HEK293 (cell line): ENCODE measurements around the gene ADRA1B.

Experiments
- GLI2 ChIP-seq: fragments of 450-650 bp; formaldehyde crosslinking; IDR thresholded peaks from 2 replicates; pipeline ENCODE4; 2017; ENCODE audit warnings: missing biosample characterization, missing genetic modification characterization, low read depth, borderline replicate concordance
- SCRT1 ChIP-seq: fragments of 450-650 bp; formaldehyde crosslinking; IDR thresholded peaks from 2 replicates; pipeline ENCODE4 v1.5.1; 2016; ENCODE audit warnings: missing biosample characterization, missing genetic modification characterization, borderline replicate concordance
- ZBTB7A ChIP-seq: fragments of 450-650 bp; formaldehyde crosslinking; IDR thresholded peaks from 2 replicates; pipeline ENCODE4 v1.5.1; 2016; ENCODE audit warnings: low read depth, missing biosample characterization, missing genetic modification characterization
- ZFP3 ChIP-seq: fragments of 450-650 bp; formaldehyde crosslinking; IDR thresholded peaks from 2 replicates; pipeline ENCODE4 v1.5.1; 2016; ENCODE audit warnings: low read depth, missing biosample characterization, missing genetic modification characterization
- ZNF10 ChIP-seq: fragments of 450-650 bp; formaldehyde crosslinking; IDR thresholded peaks from 2 replicates; pipeline ENCODE4 v1.5.1; 2017; ENCODE audit warnings: missing biosample characterization, missing genetic modification characterization
- ZNF132 ChIP-seq: fragments of 450-650 bp; formaldehyde crosslinking; IDR thresholded peaks from 2 replicates; pipeline ENCODE4 v1.5.1; 2017; ENCODE audit warnings: missing biosample characterization, missing genetic modification characterization, borderline replicate concordance
- ZNF174 ChIP-seq: fragments of 450-650 bp; formaldehyde crosslinking; IDR thresholded peaks from 2 replicates; pipeline ENCODE4 v1.5.0; 2017; ENCODE audit warnings: missing biosample characterization, mild to moderate bottlenecking, missing genetic modification characterization
- ZNF175 ChIP-seq: fragments of 450-650 bp; formaldehyde crosslinking; IDR thresholded peaks from 2 replicates; pipeline ENCODE4 v1.5.1; 2016; ENCODE audit warnings: missing biosample characterization, missing genetic modification characterization
- ZNF350 ChIP-seq: fragments of 450-650 bp; formaldehyde crosslinking; IDR thresholded peaks from 2 replicates; pipeline ENCODE4 v1.5.0; 2017; ENCODE audit warnings: missing biosample characterization, mild to moderate bottlenecking, missing genetic modification characterization
- ZNF394 ChIP-seq: fragments of 450-650 bp; formaldehyde crosslinking; IDR thresholded peaks from 2 replicates; pipeline ENCODE4 v1.5.1; 2016; ENCODE audit warnings: missing biosample characterization, missing genetic modification characterization, mild to moderate bottlenecking, moderate library complexity, borderline replicate concordance
- ZNF423 ChIP-seq: fragments of 450-650 bp; formaldehyde crosslinking; IDR thresholded peaks from 2 replicates; pipeline ENCODE4 v1.5.1; 2016; ENCODE audit warnings: missing biosample characterization, missing genetic modification characterization
- ZNF501 ChIP-seq: fragments of 450-650 bp; formaldehyde crosslinking; IDR thresholded peaks from 2 replicates; pipeline ENCODE4 v1.5.1; 2016; ENCODE audit warnings: missing biosample characterization, missing genetic modification characterization
- ZNF658 ChIP-seq: fragments of 450-650 bp; formaldehyde crosslinking; IDR thresholded peaks from 2 replicates; pipeline ENCODE4; 2016; ENCODE audit warnings: missing biosample characterization, missing genetic modification characterization
- ZNF830 ChIP-seq: fragments of 450-650 bp; IDR thresholded peaks from 2 replicates; pipeline ENCODE4 v1.5.0; 2018; ENCODE audit warnings: missing biosample characterization, missing genetic modification characterization, low read depth, mild to moderate bottlenecking, moderate library complexity
- ZSCAN30 ChIP-seq: fragments of 450-650 bp; IDR thresholded peaks from 2 replicates; pipeline ENCODE4 v1.5.1; 2018; ENCODE audit warnings: missing biosample characterization, mild to moderate bottlenecking, missing genetic modification characterization, moderate library complexity
- TF ChIP-seq, protein P1 (sequence below): fragments of 450-650 bp; formaldehyde crosslinking; IDR thresholded peaks from 2 replicates; pipeline ENCODE4 v1.5.1; 2016; ENCODE audit warnings: missing biosample characterization, missing genetic modification characterization
- TF ChIP-seq, protein P2 (sequence below): fragments of 450-650 bp; formaldehyde crosslinking; IDR thresholded peaks from 2 replicates; pipeline ENCODE4 v1.5.1; 2016; ENCODE audit warnings: missing biosample characterization, missing genetic modification characterization
- TF ChIP-seq, protein P3 (sequence below): fragments of 450-650 bp; formaldehyde crosslinking; IDR thresholded peaks from 2 replicates; pipeline ENCODE4 v1.5.1; 2016; ENCODE audit warnings: missing biosample characterization, missing genetic modification characterization
- TF ChIP-seq, protein P4 (sequence below): fragments of 450-650 bp; formaldehyde crosslinking; conservative IDR thresholded peaks from 2 replicates; pipeline ENCODE4 v1.5.1; 2016; ENCODE audit warnings: low read depth, missing biosample characterization, missing genetic modification characterization
- TF ChIP-seq, protein P5 (sequence below): fragments of 450-650 bp; formaldehyde crosslinking; IDR thresholded peaks from 2 replicates; pipeline ENCODE4 v1.5.1; 2017; ENCODE audit warnings: missing biosample characterization, missing genetic modification characterization
- TF ChIP-seq, protein P6 (sequence below): fragments of 450-650 bp; IDR thresholded peaks from 2 replicates; pipeline ENCODE4 v1.5.1; 2018; ENCODE audit warnings: missing biosample characterization, missing genetic modification characterization
- TF ChIP-seq, protein P7 (sequence below): fragments of 450-650 bp; formaldehyde crosslinking; IDR thresholded peaks from 2 replicates; pipeline ENCODE4 v1.5.1; 2017; ENCODE audit warnings: missing biosample characterization, missing genetic modification characterization

Gene ADRA1B

DNA sequence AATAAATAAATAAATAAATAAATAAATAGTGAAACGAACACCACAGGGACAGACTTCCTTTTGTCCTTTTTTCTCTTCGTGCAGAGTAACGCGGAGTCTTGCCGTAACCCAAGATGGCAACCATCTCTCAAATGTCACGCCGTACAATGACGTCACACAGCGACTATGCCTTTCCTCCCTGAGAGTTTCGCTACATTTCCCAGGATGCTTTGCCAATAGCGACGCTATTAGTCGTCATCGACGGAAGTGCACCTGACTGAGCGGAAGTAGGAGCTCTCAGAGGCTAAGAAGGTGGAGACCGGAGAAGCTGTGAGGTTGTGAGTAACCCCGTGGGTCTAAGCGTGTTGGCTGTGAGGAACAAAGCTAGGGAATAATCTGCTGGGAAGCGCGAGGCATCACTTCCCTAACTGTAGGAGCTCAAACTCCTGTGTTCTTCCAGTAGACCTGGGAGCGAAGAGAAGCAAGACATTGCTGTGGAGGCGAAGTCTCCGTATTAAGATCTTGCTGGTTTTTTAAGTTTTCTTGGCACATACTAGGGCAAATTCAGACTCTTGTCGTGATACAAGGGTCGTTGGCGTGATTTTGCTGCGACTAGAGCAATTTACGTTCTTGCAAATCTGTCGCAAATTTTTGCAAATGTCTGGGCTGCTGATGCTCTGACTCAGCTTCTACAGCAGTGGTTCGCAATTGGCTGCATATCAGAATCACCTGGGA is 92.8 kb downstream of the ADRA1B start, which contains the start of gene TTC1 (continued):
- TF ChIP-seq, protein P1, sequence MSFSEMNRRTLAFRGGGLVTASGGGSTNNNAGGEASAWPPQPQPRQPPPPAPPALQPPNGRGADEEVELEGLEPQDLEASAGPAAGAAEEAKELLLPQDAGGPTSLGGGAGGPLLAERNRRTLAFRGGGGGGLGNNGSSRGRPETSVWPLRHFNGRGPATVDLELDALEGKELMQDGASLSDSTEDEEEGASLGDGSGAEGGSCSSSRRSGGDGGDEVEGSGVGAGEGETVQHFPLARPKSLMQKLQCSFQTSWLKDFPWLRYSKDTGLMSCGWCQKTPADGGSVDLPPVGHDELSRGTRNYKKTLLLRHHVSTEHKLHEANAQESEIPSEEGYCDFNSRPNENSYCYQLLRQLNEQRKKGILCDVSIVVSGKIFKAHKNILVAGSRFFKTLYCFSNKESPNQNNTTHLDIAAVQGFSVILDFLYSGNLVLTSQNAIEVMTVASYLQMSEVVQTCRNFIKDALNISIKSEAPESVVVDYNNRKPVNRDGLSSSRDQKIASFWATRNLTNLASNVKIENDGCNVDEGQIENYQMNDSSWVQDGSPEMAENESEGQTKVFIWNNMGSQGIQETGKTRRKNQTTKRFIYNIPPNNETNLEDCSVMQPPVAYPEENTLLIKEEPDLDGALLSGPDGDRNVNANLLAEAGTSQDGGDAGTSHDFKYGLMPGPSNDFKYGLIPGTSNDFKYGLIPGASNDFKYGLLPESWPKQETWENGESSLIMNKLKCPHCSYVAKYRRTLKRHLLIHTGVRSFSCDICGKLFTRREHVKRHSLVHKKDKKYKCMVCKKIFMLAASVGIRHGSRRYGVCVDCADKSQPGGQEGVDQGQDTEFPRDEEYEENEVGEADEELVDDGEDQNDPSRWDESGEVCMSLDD (tag by site-specific recombination): no peak
- TF ChIP-seq SCRT1 (tag by site-specific recombination): no peak
- TF ChIP-seq, protein P2, sequence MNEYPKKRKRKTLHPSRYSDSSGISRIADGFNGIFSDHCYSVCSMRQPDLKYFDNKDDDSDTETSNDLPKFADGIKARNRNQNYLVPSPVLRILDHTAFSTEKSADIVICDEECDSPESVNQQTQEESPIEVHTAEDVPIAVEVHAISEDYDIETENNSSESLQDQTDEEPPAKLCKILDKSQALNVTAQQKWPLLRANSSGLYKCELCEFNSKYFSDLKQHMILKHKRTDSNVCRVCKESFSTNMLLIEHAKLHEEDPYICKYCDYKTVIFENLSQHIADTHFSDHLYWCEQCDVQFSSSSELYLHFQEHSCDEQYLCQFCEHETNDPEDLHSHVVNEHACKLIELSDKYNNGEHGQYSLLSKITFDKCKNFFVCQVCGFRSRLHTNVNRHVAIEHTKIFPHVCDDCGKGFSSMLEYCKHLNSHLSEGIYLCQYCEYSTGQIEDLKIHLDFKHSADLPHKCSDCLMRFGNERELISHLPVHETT (tag by site-specific recombination): peak; percentile 96
- TF ChIP-seq, protein P3, sequence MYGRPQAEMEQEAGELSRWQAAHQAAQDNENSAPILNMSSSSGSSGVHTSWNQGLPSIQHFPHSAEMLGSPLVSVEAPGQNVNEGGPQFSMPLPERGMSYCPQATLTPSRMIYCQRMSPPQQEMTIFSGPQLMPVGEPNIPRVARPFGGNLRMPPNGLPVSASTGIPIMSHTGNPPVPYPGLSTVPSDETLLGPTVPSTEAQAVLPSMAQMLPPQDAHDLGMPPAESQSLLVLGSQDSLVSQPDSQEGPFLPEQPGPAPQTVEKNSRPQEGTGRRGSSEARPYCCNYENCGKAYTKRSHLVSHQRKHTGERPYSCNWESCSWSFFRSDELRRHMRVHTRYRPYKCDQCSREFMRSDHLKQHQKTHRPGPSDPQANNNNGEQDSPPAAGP: peak; percentile 74; the same call in 1 of the 2 replicates
- peak; percentile 100 for TF ChIP-seq ZNF394 (tag by site-specific recombination)
- TF ChIP-seq ZNF350: no peak
- TF ChIP-seq, protein P4, sequence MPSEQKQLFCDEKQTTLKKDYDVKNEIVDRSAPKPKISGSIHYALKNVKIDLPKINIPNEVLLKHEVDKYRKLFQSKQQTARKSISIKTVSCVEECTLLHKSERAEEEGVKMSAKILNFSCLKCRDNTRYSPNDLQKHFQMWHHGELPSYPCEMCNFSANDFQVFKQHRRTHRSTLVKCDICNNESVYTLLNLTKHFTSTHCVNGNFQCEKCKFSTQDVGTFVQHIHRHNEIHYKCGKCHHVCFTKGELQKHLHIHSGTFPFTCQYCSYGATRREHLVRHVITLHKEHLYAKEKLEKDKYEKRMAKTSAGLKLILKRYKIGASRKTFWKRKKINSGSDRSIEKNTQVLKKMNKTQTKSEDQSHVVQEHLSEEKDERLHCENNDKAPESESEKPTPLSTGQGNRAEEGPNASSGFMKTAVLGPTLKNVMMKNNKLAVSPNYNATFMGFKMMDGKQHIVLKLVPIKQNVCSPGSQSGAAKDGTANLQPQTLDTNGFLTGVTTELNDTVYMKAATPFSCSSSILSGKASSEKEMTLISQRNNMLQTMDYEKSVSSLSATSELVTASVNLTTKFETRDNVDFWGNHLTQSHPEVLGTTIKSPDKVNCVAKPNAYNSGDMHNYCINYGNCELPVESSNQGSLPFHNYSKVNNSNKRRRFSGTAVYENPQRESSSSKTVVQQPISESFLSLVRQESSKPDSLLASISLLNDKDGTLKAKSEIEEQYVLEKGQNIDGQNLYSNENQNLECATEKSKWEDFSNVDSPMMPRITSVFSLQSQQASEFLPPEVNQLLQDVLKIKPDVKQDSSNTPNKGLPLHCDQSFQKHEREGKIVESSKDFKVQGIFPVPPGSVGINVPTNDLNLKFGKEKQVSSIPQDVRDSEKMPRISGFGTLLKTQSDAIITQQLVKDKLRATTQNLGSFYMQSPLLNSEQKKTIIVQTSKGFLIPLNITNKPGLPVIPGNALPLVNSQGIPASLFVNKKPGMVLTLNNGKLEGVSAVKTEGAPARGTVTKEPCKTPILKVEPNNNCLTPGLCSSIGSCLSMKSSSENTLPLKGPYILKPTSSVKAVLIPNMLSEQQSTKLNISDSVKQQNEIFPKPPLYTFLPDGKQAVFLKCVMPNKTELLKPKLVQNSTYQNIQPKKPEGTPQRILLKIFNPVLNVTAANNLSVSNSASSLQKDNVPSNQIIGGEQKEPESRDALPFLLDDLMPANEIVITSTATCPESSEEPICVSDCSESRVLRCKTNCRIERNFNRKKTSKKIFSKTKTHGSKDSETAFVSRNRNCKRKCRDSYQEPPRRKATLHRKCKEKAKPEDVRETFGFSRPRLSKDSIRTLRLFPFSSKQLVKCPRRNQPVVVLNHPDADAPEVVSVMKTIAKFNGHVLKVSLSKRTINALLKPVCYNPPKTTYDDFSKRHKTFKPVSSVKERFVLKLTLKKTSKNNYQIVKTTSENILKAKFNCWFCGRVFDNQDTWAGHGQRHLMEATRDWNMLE (tag by site-specific recombination): peak; percentile 100
- peak; percentile 98; the same call in 1 of the 2 replicates for TF ChIP-seq ZNF175
- peak; percentile 100 for TF ChIP-seq ZNF501 (tag by site-specific recombination)
- no peak for TF ChIP-seq ZSCAN30 (tag by site-specific recombination)
- TF ChIP-seq ZNF174: no peak
- TF ChIP-seq, protein P5, sequence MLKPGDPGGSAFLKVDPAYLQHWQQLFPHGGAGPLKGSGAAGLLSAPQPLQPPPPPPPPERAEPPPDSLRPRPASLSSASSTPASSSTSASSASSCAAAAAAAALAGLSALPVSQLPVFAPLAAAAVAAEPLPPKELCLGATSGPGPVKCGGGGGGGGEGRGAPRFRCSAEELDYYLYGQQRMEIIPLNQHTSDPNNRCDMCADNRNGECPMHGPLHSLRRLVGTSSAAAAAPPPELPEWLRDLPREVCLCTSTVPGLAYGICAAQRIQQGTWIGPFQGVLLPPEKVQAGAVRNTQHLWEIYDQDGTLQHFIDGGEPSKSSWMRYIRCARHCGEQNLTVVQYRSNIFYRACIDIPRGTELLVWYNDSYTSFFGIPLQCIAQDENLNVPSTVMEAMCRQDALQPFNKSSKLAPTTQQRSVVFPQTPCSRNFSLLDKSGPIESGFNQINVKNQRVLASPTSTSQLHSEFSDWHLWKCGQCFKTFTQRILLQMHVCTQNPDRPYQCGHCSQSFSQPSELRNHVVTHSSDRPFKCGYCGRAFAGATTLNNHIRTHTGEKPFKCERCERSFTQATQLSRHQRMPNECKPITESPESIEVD (tag by site-specific recombination): no peak
- TF ChIP-seq GLI2: peak; percentile 98; the same call in 1 of the 2 replicates
- peak; percentile 78 for TF ChIP-seq ZFP3 (tag by site-specific recombination)
- no peak for TF ChIP-seq ZNF423 (tag by site-specific recombination)
- TF ChIP-seq ZNF10 (tag by site-specific recombination): peak; percentile 79; the same call in 1 of the 2 replicates
- TF ChIP-seq, protein P6, sequence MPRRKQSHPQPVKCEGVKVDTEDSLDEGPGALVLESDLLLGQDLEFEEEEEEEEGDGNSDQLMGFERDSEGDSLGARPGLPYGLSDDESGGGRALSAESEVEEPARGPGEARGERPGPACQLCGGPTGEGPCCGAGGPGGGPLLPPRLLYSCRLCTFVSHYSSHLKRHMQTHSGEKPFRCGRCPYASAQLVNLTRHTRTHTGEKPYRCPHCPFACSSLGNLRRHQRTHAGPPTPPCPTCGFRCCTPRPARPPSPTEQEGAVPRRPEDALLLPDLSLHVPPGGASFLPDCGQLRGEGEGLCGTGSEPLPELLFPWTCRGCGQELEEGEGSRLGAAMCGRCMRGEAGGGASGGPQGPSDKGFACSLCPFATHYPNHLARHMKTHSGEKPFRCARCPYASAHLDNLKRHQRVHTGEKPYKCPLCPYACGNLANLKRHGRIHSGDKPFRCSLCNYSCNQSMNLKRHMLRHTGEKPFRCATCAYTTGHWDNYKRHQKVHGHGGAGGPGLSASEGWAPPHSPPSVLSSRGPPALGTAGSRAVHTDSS (tag by site-specific recombination): no peak
- no peak for TF ChIP-seq ZNF132 (tag by site-specific recombination)
- TF ChIP-seq ZNF830 (tag by site-specific recombination): no peak
- peak; percentile 84; the same call in 1 of the 2 replicates for TF ChIP-seq ZBTB7A (tag by site-specific recombination)
- TF ChIP-seq ZNF658 (tag by site-specific recombination): peak; percentile 91; the same call in 1 of the 2 replicates
- TF ChIP-seq, protein P7, sequence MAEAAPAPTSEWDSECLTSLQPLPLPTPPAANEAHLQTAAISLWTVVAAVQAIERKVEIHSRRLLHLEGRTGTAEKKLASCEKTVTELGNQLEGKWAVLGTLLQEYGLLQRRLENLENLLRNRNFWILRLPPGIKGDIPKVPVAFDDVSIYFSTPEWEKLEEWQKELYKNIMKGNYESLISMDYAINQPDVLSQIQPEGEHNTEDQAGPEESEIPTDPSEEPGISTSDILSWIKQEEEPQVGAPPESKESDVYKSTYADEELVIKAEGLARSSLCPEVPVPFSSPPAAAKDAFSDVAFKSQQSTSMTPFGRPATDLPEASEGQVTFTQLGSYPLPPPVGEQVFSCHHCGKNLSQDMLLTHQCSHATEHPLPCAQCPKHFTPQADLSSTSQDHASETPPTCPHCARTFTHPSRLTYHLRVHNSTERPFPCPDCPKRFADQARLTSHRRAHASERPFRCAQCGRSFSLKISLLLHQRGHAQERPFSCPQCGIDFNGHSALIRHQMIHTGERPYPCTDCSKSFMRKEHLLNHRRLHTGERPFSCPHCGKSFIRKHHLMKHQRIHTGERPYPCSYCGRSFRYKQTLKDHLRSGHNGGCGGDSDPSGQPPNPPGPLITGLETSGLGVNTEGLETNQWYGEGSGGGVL (tag by site-specific recombination): no peak
